Peyer's patch (tissue), 4 donors: ENCODE data around the gene ZBTB44. TPM values are rescaled to one million over a fixed set of nuclear protein-coding genes. Genes with fewer than 3 reads are reported as not detected.

Experiments
- DNase-seq, 3 donors: peaks; one replicate each; pipeline ENCODE4 v3.0.0-alpha.2; 2017 to 2019
- H3K27ac ChIP-seq, 4 donors: fragments of 200-600 bp; sonication (generic); one replicate each; pipeline ENCODE4 v1.5.1; 2016 to 2019
- H3K27me3 ChIP-seq, 2 donors: fragments of 200-600 bp; sonication (generic); one replicate each; pipeline ENCODE4 v1.5.1; 2019
- H3K36me3 ChIP-seq, 3 donors: fragments of 200-600 bp; sonication (generic); one replicate each; pipeline ENCODE4 v1.5.1; 2016 to 2019
- H3K4me1 ChIP-seq, 4 donors: fragments of 200-600 bp; sonication (generic); one replicate each; pipeline ENCODE4 v1.5.1; 2016 to 2019
- H3K4me3 ChIP-seq, 4 donors: fragments of 200-600 bp; sonication (generic); 1 replicate in 3 of 4; 2 replicates in 1 of 4; pipeline ENCODE4 v1.5.1; 2016 to 2019; ENCODE audit warnings: mild to moderate bottlenecking in 1 of 4
- H3K9me3 ChIP-seq, 4 donors: fragments of 200-600 bp; sonication (generic); one replicate each; pipeline ENCODE4 v1.5.1; 2016 to 2019; ENCODE audit warnings: mild to moderate bottlenecking in 1 of 4
- POLR2A ChIP-seq, 2 donors: fragments of 450-650 bp; IDR thresholded peaks; one replicate each; pipeline ENCODE4 v1.5.1; 2017; ENCODE audit warnings: antibody characterized with exemption in 2 of 2, mild to moderate bottlenecking in 2 of 2, moderate library complexity in 2 of 2
- total RNA-seq, 4 donors: library from RNA; depleted of rRNA; stranded (reverse); fragments of >200 nt; gene quantifications; one replicate each; pipeline ENCODE4 v1.1.0, GENCODE V29; 2016
- TF ChIP-seq, protein P1 (sequence below), 6 experiments: fragments of 450-650 bp in 4 of 6; fragments of 200-600 bp in 2 of 6; sonication (generic) in 1 of 6; IDR thresholded peaks; one replicate each; pipeline ENCODE4 v1.5.1; 2017 to 2019; ENCODE audit warnings: antibody characterized with exemption in 6 of 6, mild to moderate bottlenecking in 3 of 6, moderate library complexity in 1 of 6

Gene ZBTB44
- total RNA-seq, 4 donors from 2014 or later, result 39.2 to 113 (median 45.8) TPM

DNA sequence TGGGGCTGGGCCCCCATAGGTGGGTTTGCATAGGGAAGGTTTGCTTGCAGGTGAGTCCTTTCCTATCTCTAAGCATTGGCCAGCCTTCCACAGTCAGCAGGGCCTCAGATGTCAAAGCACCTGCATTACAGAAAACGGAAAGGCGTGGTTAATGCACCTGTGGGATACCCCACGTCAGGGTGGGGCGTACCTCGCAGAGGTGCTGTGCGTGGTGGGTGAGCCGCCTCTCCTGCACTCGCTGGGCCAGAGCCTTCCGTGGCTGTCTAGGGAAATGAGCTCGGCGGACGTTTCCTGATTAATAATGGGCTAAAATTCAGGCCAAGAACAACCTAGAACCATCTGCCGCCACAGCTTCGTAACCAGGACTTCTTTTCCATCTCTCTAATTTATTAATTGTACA is 122.8 kb downstream of the ZBTB44 start:
- H3K36me3 ChIP-seq, result peaks cover 0 to 47% (median 0%) of the 10 kb centered on the region in 3 donors
- no peak for DNase-seq
- H3K27ac ChIP-seq, result peak overlapping the region in 3 of 4 donors; percentile 76 to 99 (median 98)
- H3K9me3 ChIP-seq, result no peaks in the 10 kb centered on the region
- TF ChIP-seq, protein P1, sequence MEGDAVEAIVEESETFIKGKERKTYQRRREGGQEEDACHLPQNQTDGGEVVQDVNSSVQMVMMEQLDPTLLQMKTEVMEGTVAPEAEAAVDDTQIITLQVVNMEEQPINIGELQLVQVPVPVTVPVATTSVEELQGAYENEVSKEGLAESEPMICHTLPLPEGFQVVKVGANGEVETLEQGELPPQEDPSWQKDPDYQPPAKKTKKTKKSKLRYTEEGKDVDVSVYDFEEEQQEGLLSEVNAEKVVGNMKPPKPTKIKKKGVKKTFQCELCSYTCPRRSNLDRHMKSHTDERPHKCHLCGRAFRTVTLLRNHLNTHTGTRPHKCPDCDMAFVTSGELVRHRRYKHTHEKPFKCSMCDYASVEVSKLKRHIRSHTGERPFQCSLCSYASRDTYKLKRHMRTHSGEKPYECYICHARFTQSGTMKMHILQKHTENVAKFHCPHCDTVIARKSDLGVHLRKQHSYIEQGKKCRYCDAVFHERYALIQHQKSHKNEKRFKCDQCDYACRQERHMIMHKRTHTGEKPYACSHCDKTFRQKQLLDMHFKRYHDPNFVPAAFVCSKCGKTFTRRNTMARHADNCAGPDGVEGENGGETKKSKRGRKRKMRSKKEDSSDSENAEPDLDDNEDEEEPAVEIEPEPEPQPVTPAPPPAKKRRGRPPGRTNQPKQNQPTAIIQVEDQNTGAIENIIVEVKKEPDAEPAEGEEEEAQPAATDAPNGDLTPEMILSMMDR (IDR thresholded peaks at IDR 0.05), result no peak
- TF ChIP-seq POLR2A (IDR thresholded peaks at IDR 0.05), result no peak
- peaks cover 0 to 44% (median 9%) of the 10 kb centered on the region in 4 donors for H3K4me1 ChIP-seq
- H3K4me3 ChIP-seq, result no peak overlapping the region
- no peaks in the 10 kb centered on the region for H3K27me3 ChIP-seq

DNA sequence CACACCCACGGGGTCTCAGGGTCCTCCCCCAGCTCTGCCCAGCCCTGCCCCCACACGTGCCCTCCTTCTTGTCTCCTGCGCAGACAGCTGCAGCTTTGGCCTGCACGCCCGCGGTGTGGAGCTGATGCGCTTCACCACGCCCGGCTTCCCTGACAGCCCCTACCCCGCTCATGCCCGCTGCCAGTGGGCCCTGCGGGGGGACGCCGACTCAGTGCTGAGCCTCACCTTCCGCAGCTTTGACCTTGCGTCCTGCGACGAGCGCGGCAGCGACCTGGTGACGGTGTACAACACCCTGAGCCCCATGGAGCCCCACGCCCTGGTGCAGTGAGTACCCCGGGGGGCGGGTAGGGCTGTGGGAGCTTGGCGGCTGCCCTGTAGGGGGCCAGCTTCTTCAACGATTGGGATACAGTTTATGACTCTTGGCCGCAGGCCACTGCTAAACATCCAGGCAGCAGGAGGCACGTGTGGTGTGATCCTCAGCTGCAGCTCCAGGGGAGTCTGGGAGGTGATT is 124.3 kb downstream of the ZBTB44 start:
- Histone ChIP-seq H3K4me1 (peaks cover 0 to 54% (median 9%) of the 10 kb centered on the region in 4 donors), H3K36me3 (peaks cover 0 to 32% (median 0%) of the 10 kb centered on the region in 3 donors), H3K4me3 (peak overlapping the region in 2 of 4 donors; percentile 44 to 51), H3K27ac (peak overlapping the region in 3 of 4 donors; percentile 76 to 99 (median 98)), H3K9me3 (no peaks in the 10 kb centered on the region), H3K27me3 (no peaks in the 10 kb centered on the region)
- DNase-seq, result peak in 1 of 3 donors; percentile 74
- TF ChIP-seq, protein P1 (IDR thresholded peaks at IDR 0.05), result peak in 2 of 6 experiments; percentile 3 to 20
- TF ChIP-seq POLR2A (IDR thresholded peaks at IDR 0.05), result no peak

DNA sequence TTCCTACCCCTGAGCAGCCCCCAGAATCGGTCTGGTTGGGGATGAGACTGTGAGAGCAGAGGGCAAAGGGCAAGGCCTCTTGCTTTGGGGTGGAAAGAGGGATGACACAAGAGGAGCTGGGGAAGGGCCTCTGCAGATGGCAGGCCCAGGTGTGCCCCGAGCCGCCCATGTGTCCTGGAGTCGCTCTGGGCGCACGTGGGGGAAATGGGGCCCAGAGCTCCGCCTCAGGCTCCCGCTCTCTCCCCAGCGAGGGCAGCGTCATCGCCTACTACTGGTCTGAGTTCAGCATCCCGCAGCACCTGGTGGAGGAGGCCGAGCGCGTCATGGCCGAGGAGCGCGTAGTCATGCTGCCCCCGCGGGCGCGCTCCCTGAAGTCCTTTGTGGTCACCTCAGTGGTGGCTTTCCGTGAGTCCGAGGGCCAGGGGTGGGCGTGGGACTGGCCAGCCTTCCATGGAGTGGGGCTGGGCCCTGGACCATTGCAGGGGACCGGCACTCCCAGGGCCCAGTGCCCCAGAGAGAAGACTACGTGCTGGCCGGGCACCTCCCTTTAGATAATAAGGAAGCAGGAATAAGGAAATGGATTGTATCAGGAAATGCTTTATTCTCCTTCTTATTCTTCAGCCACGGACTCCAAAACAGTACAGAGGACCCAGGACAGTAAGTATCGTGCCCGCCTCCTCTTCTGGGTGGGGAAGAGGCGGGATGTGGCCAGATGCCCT is 125.1 kb downstream of the ZBTB44 start:
- peaks cover 0 to 24% (median 0%) of the 10 kb centered on the region in 3 donors for H3K36me3 ChIP-seq
- H3K9me3 ChIP-seq, result no peaks in the 10 kb centered on the region
- peaks cover 0 to 54% (median 9%) of the 10 kb centered on the region in 4 donors for H3K4me1 ChIP-seq
- peak overlapping the region in 3 of 4 donors; percentile 76 to 99 (median 98) for H3K27ac ChIP-seq
- DNase-seq, result peak in 2 of 3 donors; percentile 81 to 83
- peak overlapping the region in 2 of 4 donors; percentile 44 to 51 for H3K4me3 ChIP-seq
- no peaks in the 10 kb centered on the region for H3K27me3 ChIP-seq
- TF ChIP-seq, protein P1 (IDR thresholded peaks at IDR 0.05), result peak in 2 of 6 experiments; percentile 16 to 18
- peak; percentile 27 to 56 for TF ChIP-seq POLR2A (IDR thresholded peaks at IDR 0.05)

DNA sequence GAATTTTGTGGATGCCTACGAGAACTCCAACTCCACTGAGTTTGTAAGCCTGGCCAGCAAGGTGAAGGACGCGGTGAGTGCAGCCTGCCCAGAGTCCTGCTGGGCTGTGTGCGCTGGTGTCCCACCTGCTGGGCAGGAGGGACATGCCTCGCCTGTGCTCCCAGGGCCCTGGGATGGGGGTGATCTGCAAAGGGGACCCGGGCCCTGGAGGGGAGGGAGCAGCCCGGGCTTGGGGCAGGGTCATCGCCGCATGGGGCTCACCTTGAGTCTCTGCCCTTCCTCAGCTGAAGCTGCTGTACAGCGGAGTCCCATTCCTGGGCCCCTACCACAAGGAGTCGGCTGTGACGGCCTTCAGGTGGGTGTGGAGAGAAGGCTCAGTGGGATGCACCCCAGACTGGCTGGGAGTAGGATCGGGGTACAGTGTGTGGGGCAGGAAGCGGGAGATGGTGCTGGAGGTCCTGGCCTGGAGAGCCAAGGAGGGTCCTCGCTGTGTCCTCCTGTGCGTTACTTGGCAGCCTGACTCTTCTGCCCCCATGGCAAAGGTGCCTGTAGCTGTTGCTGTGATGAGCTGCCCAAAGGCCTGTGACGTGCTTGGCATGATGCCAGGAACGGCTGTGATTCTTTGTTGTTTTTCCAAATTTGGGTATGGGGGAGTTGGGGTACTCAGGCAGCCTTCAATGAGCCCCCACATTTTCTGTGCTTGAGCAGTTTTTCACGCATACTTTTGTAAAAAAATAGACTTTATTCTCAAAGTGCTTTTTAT is 126.0 kb downstream of the ZBTB44 start:
- no peak overlapping the region for H3K4me3 ChIP-seq
- no peaks in the 10 kb centered on the region for H3K27me3 ChIP-seq
- H3K36me3 ChIP-seq, result peaks cover 0 to 16% (median 0%) of the 10 kb centered on the region in 3 donors
- DNase-seq, result no peak
- peaks cover 0 to 54% (median 9%) of the 10 kb centered on the region in 4 donors for H3K4me1 ChIP-seq
- H3K27ac ChIP-seq, result peak overlapping the region in 3 of 4 donors; percentile 76 to 99 (median 98)
- H3K9me3 ChIP-seq, result no peaks in the 10 kb centered on the region
- no peak for TF ChIP-seq POLR2A (IDR thresholded peaks at IDR 0.05)
- TF ChIP-seq, protein P1 (IDR thresholded peaks at IDR 0.05), result no peak

DNA sequence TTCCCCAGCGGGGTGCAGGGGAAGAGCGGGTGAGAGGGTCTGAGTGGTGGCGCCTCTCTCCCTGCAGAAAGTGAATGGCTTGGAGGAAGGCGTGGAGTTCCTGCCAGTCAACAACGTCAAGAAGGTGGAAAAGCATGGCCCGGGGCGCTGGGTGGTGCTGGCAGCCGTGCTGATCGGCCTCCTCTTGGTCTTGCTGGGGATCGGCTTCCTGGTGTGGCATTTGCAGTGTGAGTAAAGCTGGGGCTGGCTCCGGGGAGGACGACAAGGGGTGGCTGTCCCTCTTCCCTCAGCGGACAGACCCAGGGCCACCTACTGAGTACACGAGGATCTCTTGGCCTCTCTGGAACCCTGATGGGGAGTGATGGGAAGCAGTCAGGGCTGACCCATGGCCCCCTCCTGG is 126.7 kb downstream of the ZBTB44 start:
- no peak for TF ChIP-seq POLR2A (IDR thresholded peaks at IDR 0.05)
- TF ChIP-seq, protein P1 (IDR thresholded peaks at IDR 0.05), result no peak
- H3K36me3 ChIP-seq, result peaks cover 0 to 16% (median 0%) of the 10 kb centered on the region in 3 donors
- peaks cover 0 to 53% (median 8%) of the 10 kb centered on the region in 4 donors for H3K4me1 ChIP-seq
- H3K27ac ChIP-seq, result peak overlapping the region in 3 of 4 donors; percentile 76 to 99 (median 98)
- no peaks in the 10 kb centered on the region for H3K9me3 ChIP-seq
- no peaks in the 10 kb centered on the region for H3K27me3 ChIP-seq
- DNase-seq, result no peak
- H3K4me3 ChIP-seq, result no peak overlapping the region
